ENCODE measurements around the gene SPATA31D3.
"Not testable (repeated sequence)": the region's sequence is repeated elsewhere in the genome, so short reads cannot be mapped to it uniquely, and the experiment has no call there.

DNA sequence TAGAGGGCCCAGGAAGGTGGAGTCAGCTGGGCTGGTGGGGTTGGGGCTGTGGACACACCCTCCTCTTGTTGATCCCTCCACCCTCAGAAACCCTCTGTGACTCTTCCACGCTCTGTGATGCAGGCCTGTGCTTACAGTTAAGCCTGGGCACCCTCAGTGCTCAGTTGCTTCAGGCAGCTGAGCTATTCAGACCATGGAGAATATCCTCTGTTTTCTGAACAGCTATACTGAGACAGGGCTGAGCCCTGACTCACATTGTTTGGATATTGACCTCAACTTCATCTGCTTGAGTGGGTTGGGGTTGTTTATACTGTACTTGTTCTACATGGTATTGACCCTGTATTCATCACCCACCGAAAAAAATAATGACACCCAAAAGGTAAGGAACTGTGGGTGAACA is at the start of gene SPATA31D3:
- TF ChIP-seq, protein P1, sequence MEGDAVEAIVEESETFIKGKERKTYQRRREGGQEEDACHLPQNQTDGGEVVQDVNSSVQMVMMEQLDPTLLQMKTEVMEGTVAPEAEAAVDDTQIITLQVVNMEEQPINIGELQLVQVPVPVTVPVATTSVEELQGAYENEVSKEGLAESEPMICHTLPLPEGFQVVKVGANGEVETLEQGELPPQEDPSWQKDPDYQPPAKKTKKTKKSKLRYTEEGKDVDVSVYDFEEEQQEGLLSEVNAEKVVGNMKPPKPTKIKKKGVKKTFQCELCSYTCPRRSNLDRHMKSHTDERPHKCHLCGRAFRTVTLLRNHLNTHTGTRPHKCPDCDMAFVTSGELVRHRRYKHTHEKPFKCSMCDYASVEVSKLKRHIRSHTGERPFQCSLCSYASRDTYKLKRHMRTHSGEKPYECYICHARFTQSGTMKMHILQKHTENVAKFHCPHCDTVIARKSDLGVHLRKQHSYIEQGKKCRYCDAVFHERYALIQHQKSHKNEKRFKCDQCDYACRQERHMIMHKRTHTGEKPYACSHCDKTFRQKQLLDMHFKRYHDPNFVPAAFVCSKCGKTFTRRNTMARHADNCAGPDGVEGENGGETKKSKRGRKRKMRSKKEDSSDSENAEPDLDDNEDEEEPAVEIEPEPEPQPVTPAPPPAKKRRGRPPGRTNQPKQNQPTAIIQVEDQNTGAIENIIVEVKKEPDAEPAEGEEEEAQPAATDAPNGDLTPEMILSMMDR (IDR thresholded peaks at IDR 0.05) = not testable (repeated sequence)
- TF ChIP-seq POLR2A (IDR thresholded peaks at IDR 0.05; ENCODE audit: low read depth) = not testable (repeated sequence)

Data from esophagus muscularis mucosa (tissue), 3 donors.